HG03139 (cell line): ENCODE data around the gene CASZ1.

Experiments
- ATAC-seq: cut with Tn5 transposase; IDR thresholded peaks from one replicate; pipeline ENCODE4 v1.9.1; 2021; ENCODE audit not compliant: unreplicated experiment

CASZ1 gene

DNA sequence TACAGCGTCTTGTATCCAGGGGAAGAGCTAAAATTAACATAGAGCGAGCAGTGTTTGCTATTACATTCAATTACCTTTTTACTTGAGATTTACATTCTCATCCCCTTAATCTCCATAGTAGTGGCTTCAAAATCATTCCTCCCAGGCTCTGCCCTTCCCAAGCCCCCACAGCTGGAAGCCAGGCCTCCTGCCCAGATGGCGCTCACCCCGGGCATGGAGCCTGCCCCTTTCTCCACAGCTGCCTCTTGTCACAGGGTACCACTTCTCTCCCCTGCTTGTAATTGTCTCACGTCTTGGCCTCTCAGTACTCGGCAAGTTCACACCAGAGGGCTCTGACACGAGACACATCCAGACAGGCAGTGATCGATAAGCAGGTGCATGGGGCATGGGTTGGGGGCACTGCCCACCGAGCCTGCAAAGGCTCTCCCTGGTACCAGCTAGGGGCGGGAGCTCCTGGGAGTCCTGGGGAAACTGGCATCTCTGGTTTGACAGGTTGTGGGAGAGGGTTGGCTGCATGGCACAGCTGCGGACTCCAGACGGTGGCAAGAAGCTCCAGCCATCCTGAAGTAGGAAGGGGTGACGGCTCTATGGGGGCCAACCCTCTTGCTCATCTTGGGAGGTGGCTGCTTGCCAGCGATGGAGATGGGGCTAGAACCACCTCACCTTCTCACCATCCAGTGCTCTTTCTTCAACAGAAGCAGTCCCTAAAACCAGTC is 20.1 kb downstream of the CASZ1 start:
- no peak for ATAC-seq

DNA sequence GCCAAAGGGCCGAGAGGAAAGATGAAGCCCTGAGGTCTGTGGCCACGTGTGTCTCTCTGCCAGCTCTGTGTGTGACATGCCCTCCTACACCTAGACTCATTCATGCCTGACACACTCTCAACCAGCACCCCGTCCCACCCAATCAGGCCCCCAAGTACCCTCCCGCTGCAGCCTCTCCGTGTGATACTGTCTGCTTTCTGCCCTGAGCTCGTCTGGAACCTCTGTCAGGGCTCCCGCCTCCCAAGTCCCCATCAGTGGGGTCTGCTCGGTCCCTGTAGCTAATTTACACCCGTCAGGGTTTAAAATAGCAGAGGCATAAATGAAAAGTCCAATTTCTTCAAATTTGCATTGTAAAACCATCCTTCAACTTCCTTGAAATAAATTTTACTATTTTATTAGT is 20.7 kb downstream of the CASZ1 start:
- ATAC-seq: no peak

GRCh38 chr1:10774615-10775310 is 21.7 kb downstream of the CASZ1 start:
- no peak for ATAC-seq

- ATAC-seq: no peak
Observed at GRCh38 chr1:10773851-10774614, 22.4 kb downstream of the CASZ1 start.

- no peak for ATAC-seq
Observed at GRCh38 chr1:10773376-10773775, 23.1 kb downstream of the CASZ1 start.

GRCh38 chr1:10772711-10773110 is 23.7 kb downstream of the CASZ1 start:
- ATAC-seq: no peak

DNA sequence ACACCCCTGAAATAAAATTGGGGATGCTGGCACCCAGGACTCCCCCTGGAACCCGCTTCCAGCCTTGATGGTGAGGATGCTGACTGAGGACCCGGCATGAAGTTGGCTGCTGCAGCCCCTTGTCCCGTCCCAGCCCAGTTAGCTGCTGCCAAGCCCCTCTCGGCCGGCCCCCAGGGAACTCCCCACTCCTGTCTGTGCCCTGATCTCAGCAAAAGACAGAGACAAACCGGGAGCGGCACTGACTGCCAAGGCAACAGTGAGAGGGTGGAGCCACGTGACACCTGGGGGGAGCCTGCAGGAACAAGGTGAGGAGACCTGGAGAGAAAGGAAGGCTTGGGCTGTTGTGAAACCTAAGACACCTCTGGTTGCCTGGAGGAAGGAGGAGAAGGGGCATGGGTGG is 24.7 kb downstream of the CASZ1 start:
- ATAC-seq: no peak

GRCh38 chr1:10768552-10768951 is 27.9 kb downstream of the CASZ1 start:
- ATAC-seq: no peak

DNA sequence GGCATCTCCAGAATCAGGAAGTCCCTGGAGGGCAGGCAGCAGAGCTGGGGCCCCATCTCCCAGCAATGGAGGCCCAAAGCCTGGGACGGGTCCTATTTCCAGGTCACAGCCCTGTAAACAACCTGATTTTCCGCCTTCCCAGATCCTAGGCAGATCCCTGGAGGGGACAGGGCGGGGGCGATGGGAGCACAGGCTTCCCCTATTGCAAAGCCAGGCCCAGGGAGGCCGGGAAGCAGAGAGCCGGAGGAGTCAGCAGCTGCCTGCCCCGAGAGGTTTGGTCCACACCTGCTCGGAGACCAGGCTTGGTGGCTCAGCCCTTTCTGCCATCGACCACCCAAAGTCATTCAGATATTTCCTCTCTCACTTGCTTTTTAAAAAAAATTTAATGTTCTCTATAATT is 29.2 kb downstream of the CASZ1 start:
- ATAC-seq: no peak

GRCh38 chr1:10765734-10766478 is 30.5 kb downstream of the CASZ1 start:
- no peak for ATAC-seq

DNA sequence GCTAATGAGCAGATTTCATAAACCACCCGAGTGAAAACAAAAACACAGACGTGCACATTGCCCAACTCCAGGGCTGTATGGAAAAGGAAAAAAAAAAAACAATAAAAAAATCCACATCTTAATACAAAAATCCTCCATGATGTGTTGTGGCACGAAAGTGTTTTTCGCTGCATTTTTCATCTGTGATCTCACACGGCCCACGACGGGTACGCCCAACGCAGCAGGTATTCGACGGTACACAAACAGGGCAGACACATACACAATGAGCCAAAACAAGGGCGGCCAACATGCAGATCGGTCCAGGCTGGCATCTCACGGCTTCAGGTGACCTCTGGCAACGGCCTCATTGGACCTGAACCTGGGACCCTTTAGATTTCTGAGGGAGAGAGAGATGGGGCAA is 31.1 kb downstream of the CASZ1 start:
- ATAC-seq: no peak

DNA sequence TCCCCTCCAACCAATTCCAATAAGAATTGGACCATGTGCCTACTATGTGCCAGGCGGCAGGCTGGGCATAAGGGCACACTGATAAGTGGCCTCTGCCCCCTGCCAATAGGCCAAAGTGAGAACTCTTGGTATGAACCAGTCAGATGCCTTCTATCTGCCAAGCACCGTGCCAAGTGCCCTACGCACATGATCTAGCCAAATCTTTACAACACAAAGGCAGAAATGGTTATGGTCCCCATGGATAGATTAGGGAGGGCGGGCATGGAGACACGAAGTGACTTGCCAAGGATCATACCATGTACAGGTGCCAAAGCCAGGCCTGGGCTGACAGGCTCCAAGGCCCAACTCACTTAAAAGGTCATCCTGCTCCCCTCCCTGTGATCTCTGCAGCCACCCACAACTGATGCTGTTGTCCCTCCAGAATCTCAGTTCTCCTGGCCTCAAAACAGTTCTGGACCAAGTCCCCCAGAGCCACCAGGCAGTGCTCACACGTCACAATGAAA is 32.1 kb downstream of the CASZ1 start:
- ATAC-seq: no peak

- ATAC-seq: no peak
Observed at GRCh38 chr1:10762875-10763274, 33.6 kb downstream of the CASZ1 start.

DNA sequence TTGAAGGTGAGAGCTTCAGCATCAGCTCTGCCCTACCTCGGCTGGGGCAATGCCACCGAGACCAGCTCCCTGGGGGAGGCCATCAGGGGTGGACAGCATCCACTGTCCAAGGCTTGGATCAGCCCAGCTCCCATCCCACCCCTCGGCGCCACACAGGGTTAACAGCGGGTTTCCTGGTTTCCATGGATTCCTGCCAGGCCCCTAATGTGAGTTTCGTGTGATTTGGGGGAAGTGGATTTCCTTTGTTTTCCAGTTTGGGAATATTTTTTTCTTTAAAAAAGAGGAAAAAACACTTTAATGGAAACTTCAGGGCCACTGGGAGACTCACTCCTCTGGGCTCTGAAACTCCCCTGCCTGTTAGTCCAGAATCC is 34.3 kb downstream of the CASZ1 start:
- no peak for ATAC-seq

DNA sequence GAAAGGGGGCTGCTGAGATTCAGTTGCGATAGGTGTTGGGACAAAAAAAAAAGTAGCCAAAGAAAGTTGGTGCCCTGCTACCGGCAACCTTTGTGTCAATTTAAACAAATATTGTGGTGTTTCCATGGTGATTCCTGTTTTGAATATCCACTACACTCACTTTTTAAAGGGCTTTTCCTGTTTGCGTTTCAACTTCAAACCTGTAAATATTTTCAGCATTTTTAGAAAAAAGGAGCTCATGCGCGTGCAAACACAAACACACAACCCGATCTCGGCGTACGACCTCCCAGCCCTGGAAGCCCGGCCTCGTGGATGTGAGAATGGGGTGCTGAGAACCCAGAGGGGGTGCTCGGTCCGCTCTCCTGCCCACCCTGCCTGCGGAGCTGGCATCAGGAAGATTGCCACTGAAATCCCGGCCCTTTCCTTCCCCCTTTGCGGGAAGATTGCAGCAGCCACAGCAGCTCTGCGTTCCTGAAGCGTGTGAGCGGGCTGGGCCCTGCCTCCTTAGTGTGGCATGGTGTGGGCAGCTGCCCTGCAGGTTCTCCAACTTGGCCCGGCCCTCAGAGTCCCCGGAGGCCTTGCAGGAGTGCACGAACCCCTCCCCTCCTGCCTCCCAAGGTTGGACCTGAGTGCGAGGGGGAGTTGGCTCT is 34.8 kb downstream of the CASZ1 start:
- ATAC-seq: no peak

GRCh38 chr1:10760566-10761502 is 35.6 kb downstream of the CASZ1 start:
- no peak for ATAC-seq

GRCh38 chr1:10759413-10760200 is 36.8 kb downstream of the CASZ1 start:
- no peak for ATAC-seq

GRCh38 chr1:10756842-10757241 is 39.6 kb downstream of the CASZ1 start:
- ATAC-seq: no peak
